WTC11 (cell line): Measurements from ENCODE around the gene EFCAB13.

Source experiments
- ATF2 ChIP-seq: sonication (generic); formaldehyde crosslinking; IDR thresholded peaks from 2 replicates; pipeline ENCODE4 v1.8.1; 2022; ENCODE audit warnings: low read depth, missing genetic modification reagents, borderline replicate concordance
- ELF4 ChIP-seq: sonication (generic); formaldehyde crosslinking; IDR thresholded peaks from 2 replicates; pipeline ENCODE4 v1.8.1; 2022; ENCODE audit warnings: low read depth, mild to moderate bottlenecking, moderate library complexity, missing genetic modification reagents
- FOXK1 ChIP-seq: sonication (generic); formaldehyde crosslinking; IDR thresholded peaks from 2 replicates; pipeline ENCODE4 v1.8.0; 2022; ENCODE audit warnings: mild to moderate bottlenecking, moderate library complexity, missing genetic modification reagents
- GABPB1 ChIP-seq: sonication (generic); formaldehyde crosslinking; IDR thresholded peaks from 2 replicates; pipeline ENCODE4 v1.8.1; 2023; ENCODE audit warnings: mild to moderate bottlenecking, missing genetic modification reagents
- NFE2L1 ChIP-seq: sonication (generic); formaldehyde crosslinking; IDR thresholded peaks from 2 replicates; pipeline ENCODE4 v1.8.1; 2023; ENCODE audit warnings: missing genetic modification reagents
- NR1H2 ChIP-seq: sonication (generic); formaldehyde crosslinking; IDR thresholded peaks from 2 replicates; pipeline ENCODE4 v1.9.0; 2021; ENCODE audit warnings: mild to moderate bottlenecking, moderate library complexity, missing genetic modification reagents
- TEAD4 ChIP-seq: sonication (generic); formaldehyde crosslinking; IDR thresholded peaks from 2 replicates; pipeline ENCODE4 v1.8.0; 2022; ENCODE audit warnings: mild to moderate bottlenecking, missing genetic modification reagents
- USF1 ChIP-seq: sonication (generic); formaldehyde crosslinking; IDR thresholded peaks from 2 replicates; pipeline ENCODE4 v1.8.0; 2022; ENCODE audit warnings: mild to moderate bottlenecking, missing genetic modification reagents
- ZBTB21 ChIP-seq: sonication (generic); formaldehyde crosslinking; IDR thresholded peaks from 2 replicates; pipeline ENCODE4 v1.8.1; 2023; ENCODE audit warnings: mild to moderate bottlenecking, missing genetic modification reagents, borderline replicate concordance
- ZNF138 ChIP-seq: sonication (generic); formaldehyde crosslinking; conservative IDR thresholded peaks from 2 replicates; pipeline ENCODE4 v1.8.1; 2022; ENCODE audit warnings: mild to moderate bottlenecking, moderate library complexity, missing genetic modification reagents
- ZNF263 ChIP-seq: sonication (generic); formaldehyde crosslinking; IDR thresholded peaks from 2 replicates; pipeline ENCODE4 v1.8.1; 2022; ENCODE audit warnings: low read depth, mild to moderate bottlenecking, moderate library complexity, missing genetic modification reagents
- TF ChIP-seq, protein P1 (sequence below): fragments of 200-600 bp; IDR thresholded peaks from 2 replicates; pipeline ENCODE4 v1.8.0; 2022; ENCODE audit warnings: antibody characterized with exemption
- TF ChIP-seq, protein P2 (sequence below): sonication (generic); formaldehyde crosslinking; IDR thresholded peaks from 2 replicates; pipeline ENCODE4 v1.8.1; 2023; ENCODE audit warnings: mild to moderate bottlenecking, missing genetic modification reagents, moderate library complexity
- TF ChIP-seq, protein P3 (sequence below): fragments of 250-450 bp; sonication (Bioruptor Pico); IDR thresholded peaks from 2 replicates; pipeline ENCODE4 v2.1.2; 2022; ENCODE audit warnings: mild to moderate bottlenecking, moderate library complexity

- TF ChIP-seq, protein P1, sequence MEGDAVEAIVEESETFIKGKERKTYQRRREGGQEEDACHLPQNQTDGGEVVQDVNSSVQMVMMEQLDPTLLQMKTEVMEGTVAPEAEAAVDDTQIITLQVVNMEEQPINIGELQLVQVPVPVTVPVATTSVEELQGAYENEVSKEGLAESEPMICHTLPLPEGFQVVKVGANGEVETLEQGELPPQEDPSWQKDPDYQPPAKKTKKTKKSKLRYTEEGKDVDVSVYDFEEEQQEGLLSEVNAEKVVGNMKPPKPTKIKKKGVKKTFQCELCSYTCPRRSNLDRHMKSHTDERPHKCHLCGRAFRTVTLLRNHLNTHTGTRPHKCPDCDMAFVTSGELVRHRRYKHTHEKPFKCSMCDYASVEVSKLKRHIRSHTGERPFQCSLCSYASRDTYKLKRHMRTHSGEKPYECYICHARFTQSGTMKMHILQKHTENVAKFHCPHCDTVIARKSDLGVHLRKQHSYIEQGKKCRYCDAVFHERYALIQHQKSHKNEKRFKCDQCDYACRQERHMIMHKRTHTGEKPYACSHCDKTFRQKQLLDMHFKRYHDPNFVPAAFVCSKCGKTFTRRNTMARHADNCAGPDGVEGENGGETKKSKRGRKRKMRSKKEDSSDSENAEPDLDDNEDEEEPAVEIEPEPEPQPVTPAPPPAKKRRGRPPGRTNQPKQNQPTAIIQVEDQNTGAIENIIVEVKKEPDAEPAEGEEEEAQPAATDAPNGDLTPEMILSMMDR, result no peak
- TF ChIP-seq USF1, result no peak
- TF ChIP-seq ZNF138 (CRISPR knock-in tag), result no peak
- TF ChIP-seq GABPB1, result no peak
- TF ChIP-seq, protein P2, sequence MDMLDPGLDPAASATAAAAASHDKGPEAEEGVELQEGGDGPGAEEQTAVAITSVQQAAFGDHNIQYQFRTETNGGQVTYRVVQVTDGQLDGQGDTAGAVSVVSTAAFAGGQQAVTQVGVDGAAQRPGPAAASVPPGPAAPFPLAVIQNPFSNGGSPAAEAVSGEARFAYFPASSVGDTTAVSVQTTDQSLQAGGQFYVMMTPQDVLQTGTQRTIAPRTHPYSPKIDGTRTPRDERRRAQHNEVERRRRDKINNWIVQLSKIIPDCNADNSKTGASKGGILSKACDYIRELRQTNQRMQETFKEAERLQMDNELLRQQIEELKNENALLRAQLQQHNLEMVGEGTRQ (CRISPR knock-in tag), result no peak
- TF ChIP-seq ELF4 (CRISPR knock-in tag), result no peak
- TF ChIP-seq TEAD4 (CRISPR knock-in tag), result no peak
- no peak for TF ChIP-seq ATF2 (CRISPR knock-in tag)
- TF ChIP-seq NFE2L1, result no peak
- TF ChIP-seq ZBTB21 (CRISPR knock-in tag), result no peak
- no peak for TF ChIP-seq NR1H2 (CRISPR knock-in tag)
- TF ChIP-seq, protein P3, sequence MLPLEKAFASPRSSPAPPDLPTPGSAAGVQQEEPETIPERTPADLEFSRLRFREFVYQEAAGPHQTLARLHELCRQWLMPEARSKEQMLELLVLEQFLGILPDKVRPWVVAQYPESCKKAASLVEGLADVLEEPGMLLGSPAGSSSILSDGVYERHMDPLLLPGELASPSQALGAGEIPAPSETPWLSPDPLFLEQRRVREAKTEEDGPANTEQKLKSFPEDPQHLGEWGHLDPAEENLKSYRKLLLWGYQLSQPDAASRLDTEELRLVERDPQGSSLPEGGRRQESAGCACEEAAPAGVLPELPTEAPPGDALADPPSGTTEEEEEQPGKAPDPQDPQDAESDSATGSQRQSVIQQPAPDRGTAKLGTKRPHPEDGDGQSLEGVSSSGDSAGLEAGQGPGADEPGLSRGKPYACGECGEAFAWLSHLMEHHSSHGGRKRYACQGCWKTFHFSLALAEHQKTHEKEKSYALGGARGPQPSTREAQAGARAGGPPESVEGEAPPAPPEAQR (CRISPR knock-in tag), result no peak
- TF ChIP-seq ZNF263 (CRISPR knock-in tag), result no peak
- TF ChIP-seq FOXK1 (CRISPR knock-in tag), result no peak
Observed at GRCh38 chr17:47427985-47428384, 104.2 kb downstream of the EFCAB13 start.
